ENCODE measurements around the gene PKIB.

Gene PKIB

DNA sequence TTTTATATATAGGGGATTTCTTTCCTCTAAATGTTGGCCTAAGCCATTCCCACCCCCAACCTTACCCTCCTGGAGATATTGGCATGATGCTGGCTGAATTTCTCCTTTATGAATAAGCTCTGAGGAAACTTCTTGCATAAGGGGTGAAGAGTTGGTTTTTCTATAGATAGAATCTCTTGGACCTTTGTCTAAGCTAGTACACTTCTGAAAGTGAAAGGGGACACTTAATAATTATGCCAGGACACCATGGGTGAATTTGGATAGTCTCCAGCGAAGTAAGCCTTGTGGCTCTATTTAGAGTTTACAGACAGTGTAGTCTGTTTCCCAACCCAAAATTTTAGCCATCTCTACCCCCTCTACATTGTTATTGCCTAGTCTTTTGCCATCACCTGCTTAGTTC, 142.3 kb downstream of the PKIB start:
- no peak for DNase-seq

GRCh38 chr6:122753000-122753687, 142.9 kb downstream of the PKIB start:
- no peak for DNase-seq

DNA sequence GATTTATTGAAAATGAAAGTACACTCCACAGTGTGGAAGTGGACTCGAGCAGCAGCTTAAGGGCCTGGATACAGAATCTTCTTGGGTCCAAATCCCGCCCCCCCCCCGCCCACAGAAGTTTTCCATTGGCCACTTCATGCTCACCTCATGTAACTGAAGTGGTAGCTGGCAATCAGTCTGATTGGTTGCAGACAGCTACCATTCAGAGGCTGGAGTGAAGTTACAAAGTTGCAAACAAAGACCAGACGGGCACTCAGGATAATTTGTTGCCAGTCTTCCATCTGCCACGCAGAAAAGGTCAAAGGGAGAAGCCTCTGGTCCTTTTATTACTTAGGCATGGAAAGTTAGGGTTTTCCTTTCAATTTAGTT, 143.5 kb downstream of the PKIB start:
- no peak for DNase-seq

- no peak for DNase-seq
Observed at GRCh38 chr6:122754191-122754731, 144.1 kb downstream of the PKIB start.

- DNase-seq: no peak
Observed at GRCh38 chr6:122755901-122756300, 145.7 kb downstream of the PKIB start.

DNA sequence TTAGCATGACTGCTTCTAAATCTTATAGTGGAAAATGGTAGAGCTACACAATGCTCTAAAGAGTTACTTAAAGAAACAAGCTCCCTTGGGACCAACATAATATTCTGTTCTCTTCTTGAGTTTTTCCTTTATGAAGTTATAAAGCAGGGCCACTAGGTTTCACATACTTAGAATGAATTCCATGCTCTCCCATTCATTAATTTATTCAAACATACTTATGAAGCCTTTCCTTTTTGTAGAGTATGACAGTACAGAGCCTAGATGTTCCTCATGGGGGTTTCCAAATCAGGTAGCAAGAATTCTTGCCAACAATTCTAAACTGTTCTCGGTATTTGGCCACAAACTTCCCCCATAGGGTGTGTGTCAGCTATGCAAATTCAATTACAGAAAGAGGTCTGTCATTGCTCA, 148.7 kb downstream of the PKIB start:
- no peak for DNase-seq

DNA sequence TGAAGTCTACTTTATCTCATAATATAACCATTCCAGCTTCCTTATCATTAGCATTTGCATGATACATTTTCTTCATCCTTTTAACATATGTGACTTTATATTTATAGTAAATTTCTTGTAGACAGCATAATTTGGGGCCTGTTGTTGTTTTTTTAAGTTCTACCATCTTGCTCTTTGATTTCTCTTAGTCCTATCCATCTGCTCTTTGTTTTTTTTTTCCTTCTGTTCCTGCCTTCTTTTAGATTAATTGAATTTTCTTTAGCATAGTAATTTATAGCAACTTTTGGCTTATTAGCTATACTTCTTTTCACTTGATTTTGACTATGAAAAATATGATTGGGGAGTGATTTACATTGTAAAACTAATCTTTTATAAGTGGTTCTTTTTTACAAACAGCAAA, 150.1 kb downstream of the PKIB start:
- no peak for DNase-seq

GRCh38 chr6:122766256-122766655, 156.1 kb downstream of the PKIB start:
- no peak for DNase-seq

DNA sequence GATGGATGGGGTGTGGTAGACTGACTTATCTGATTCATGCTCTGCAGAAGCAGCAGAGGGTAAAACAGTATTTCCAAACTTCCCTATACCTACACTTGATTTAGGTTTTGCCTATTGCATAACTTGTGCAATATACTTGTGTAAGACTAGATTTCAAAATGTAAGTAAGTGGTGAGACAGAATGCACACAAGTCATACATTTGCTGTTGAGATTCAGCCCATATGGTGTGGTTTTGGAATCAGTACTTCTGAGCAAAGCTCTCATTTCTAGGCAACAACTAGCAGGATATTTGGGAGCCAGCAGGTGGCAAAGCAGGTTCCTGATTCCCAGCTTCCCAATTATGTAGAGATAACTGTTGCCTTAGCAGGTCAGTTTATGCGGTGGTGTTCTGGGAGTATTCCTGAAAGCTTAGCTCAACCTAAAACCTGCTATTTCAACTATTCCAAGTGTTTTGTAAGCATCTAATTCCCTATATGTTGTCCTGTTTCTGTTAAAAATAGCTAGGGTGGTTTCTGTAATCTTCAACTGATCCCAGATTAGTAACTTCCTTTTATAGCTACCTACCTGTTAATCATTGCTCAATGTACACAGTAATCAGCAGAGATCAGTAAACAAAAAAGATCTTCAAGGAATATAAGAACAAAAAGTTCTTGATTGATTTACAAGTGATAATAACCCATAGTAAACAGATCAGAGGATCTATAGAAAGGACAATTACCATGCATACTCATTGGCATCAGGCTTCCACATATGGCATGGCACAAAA, 160.8 kb downstream of the PKIB start:
- no peak for DNase-seq

GRCh38 chr6:122772724-122773415, 162.7 kb downstream of the PKIB start:
- no peak for DNase-seq
